GM18951 (cell line): ENCODE data around the gene SLC2A6.

Experiments used
- POLR2A ChIP-seq: IDR thresholded peaks from 4 replicates; pipeline ENCODE4 v1.6.1; 2011; ENCODE audit warnings: mild to moderate bottlenecking; ENCODE audit not compliant: insufficient read length, insufficient read depth; ENCODE audit errors: extremely low read depth
- in situ Hi-C: fragments of 300-500 bp; cut with MboI; formaldehyde crosslinking; loops from one replicate; pipeline ENCODE4 v1.12.0; 2022; ENCODE audit warnings: low sequenced_read_pairs, mixed read lengths, inconsistent platforms; ENCODE audit not compliant: unreplicated experiment

SLC2A6 gene

GRCh38 chr9:133512253-133513213, 33.6 kb upstream of the SLC2A6 start:
- in situ Hi-C loops, result no loop called here
- TF ChIP-seq POLR2A, result no peak

- in situ Hi-C loops, result no loop called here
- no peak for TF ChIP-seq POLR2A
Measured at GRCh38 chr9:133511607-133512006, 32.7 kb upstream of the SLC2A6 start.

GRCh38 chr9:133510926-133511505, 32.1 kb upstream of the SLC2A6 start:
- TF ChIP-seq POLR2A, result no peak
- in situ Hi-C loops, result no loop called here

DNA sequence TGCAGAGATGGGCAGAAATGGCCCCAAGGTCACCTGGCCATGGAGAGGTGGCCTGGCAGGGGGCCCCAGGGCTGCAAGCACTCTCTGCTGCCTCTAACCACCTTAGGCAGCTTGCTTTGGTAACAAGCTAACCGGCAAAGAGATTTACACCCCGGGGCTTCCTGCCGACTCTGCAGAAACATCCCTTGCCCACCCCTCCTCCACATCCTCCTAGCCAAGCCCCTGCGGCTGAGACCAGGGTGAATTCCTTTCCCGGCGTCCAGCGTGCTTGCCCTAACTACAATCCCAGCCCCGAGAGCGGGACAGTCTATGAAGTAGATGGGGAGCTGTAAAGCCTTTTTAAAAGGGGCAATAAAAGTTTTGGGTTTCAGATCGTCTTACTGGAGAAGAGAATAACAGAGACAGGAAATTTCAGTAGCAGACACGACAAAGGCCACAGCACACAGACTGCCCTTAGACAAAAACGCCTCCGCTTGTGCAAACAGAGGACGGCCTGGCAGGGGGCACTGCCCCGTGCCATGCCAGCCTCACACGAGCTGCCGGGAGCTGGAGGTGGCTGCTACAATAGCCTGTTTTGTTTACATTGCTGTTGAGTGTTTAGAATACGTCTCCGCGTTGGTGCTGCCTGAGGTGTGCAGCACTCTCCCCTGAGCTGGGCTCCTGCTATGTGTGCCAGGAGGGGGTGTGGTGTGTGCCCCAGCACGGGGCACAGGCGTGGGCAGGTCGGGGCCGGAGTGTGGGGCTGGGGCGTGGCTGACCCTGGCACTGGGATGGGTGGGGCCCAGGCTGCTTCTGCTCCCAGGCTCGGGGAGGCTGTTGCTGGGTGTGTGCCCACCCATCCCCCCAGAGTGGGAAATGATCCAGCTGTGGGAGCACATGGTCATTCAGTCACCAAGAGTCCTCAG, 30.5 kb upstream of the SLC2A6 start:
- in situ Hi-C loops, result no loop called here
- no peak for TF ChIP-seq POLR2A

DNA sequence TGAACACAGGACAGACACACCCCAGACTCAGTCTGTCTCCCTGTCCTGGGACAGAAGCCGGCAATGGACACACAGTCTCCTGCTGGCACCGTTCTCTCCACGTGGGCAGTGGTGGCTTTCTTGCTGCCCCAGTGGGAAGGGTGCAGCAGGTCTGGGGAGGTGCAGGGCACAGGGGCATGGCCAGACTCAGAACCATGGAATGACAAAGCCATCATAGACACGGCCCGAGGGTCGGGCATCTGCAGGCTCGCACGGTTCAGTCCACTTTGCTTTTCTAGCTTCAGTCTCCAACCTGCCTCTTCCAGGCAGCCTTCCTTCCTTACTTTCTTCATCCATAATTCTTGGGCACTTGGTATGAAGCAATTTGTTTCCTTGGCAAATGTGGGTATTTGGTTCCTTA, 29.1 kb upstream of the SLC2A6 start:
- TF ChIP-seq POLR2A, result no peak
- in situ Hi-C loops, result no loop called here

DNA sequence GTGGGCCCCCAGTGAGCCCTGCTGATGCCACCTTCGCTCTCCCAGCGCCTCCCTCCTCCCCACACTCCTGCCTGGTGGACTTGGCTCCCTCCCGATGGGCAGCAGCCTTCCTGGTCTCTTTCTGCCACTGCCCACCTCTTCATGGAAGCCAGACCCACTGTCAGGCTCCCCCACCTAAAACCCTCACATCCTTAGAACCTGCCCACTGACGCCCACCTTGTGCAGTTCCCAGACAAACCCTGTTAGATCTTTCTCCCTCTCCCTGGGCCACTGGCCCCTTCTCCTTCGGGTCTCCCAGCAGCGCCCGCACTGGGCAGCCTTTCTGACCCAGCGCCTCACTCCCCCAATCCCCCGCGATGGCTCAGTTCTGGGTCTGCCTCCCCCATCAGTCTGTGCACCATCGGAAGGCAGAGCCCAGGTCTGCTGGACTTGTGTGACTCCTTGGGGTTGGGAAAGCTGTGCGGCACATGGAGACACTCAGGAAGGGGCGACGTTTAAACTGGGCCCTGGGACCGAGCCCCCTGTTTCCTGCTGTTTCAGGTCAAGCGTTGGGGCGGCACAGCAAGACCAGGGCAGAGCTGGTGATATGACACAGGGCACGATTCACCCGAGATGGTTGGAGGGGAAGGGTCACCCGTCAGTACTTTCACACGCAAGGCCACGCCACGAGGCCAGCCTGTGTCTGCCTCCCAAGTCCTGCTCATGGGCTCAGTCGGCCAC, 28.5 kb upstream of the SLC2A6 start:
- TF ChIP-seq POLR2A, result no peak
- in situ Hi-C loops, result no loop called here

GRCh38 chr9:133506653-133507038, 27.7 kb upstream of the SLC2A6 start:
- in situ Hi-C loops, result no loop called here
- no peak for TF ChIP-seq POLR2A

DNA sequence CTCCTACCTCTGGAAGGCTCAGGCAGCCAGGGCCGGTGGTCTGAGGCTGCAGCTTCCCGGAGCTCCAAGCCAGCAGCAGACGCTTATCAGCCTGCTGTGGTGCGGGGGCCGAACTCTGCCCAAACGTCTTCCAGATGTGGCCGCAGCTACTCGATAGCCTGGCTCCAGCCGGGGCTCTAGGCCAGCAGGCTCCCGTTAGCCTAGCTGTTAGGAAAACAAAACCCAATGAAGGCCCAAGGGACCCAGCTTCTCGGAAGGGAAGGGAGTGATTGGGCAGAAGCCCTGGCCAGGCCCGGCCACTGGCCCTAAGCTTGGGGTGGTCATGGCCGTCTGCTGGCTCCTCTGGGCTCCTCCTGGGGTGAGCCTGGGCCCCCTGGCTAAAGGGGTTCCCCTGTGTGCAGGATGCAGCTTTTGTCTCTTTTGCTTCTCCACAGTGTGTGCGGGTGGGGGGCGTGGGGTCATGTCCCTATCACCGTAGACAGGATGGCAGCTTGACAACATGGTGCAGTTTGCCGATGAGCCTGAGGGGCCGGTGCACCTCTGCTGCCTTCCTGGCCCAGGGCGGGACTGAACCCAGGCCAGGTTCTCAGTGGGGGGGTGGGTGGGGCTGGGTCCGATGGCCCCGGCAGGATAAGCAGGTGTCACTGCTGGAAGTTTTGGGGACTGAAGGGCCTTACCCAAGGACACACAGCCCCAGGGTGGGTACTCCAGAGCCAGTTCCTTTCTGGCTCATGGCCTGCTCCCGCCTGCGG, 27.2 kb upstream of the SLC2A6 start:
- TF ChIP-seq POLR2A, result no peak
- in situ Hi-C loops, result no loop called here

DNA sequence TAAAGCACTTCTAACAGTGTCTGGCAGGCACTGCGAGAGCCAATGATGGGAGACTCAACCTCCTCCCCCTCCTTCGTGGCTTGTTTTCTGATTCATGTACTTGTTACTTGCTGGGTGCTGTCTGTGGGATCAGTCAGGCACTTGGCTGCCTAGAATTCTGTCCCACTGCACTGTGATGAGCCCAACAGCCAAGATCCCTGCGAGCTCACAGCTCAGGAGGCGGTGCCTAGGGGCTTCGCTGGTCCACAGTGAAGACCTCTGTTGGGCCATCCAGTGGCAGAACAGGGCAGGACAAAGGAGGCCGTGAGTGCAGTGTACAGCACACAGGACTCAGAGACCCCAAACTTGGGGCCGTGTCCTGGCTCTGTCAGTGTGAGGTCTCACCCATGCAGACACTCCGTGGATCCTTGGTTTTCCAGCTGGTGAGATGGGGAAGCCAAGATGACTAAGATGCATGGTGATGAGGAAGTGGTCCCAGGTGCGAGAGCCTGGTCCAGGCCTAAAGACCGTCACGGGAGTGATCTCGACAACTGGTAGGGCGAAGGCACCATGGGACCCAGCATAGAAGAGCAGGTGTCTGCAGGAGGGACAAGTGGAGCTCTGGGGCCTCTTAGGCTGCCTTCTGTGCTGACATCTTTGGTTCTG, 26.4 kb upstream of the SLC2A6 start:
- TF ChIP-seq POLR2A, result no peak
- in situ Hi-C loops, result no loop called here

DNA sequence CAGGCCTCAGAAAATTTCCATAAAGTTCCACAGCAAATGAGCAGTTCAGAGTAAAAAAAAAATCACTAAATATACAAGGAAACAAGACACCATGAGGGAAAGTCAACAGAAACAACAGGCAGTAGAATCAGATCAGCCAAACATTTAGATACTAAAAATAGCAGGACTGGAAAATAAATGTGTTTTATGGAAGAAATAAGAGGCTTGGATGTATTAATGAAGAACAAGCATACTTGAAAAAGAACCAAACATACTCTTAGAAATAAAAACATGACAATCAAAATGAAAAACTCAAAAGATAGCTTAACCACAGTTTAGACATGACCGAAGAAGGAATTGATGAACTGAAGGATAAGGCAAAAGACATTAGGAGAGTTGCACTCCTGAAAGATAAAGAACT, 23.2 kb upstream of the SLC2A6 start:
- in situ Hi-C loops, result no loop called here
- TF ChIP-seq POLR2A, result no peak

DNA sequence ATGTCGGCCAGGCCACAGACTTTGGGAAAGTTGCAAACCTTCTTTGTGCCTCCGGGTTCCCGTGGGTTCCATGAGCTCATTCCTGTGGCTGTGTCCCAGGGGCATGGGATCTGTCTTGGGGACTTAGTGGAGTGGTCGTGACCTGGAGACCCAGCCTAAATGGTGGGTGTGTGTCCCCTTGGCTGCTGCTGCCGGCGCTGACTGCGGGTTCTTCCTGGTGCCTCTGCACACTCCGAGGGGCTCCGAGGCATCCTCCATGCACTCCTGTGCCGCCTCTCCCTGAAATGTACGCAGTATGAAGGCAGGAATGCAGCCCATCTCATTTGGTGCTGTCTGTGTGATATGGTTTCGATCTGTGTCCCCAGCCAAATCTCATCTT, 21.0 kb upstream of the SLC2A6 start:
- no peak for TF ChIP-seq POLR2A
- in situ Hi-C loops, result no loop called here
